GM12878 (cell line): ENCODE measurements around the gene COL25A1. TPM values are rescaled to one million over a fixed set of nuclear protein-coding genes. Genes with fewer than 3 reads are reported as not detected.

Experiments used
- ATAC-seq: fragments of 200-7000 bp; cut with Tn5 transposase; 3 replicates; pipeline ENCODE4 v1.9.1; 2020; ENCODE audit warnings: mild to moderate bottlenecking, moderate library complexity
- BruUV-seq: library from RNA; stranded (reverse); fragments of 400-500 nt; replicated peaks from 2 replicates; lab custom pipeline; 2021; lab: Mats Ljungman, UMichigan
- CTCF ChIA-PET: fragments of 300-600 bp; sonication (Branson Sonifier 250); formaldehyde crosslinking; extraction: SDS; loops from one replicate; lab custom pipeline; 2021; ENCODE audit warnings: inconsistent platforms; lab: Yijun Ruan, JAX
- POLR2A ChIA-PET: fragments of 350-600 bp; formaldehyde crosslinking; extraction: SDS; loops from one replicate; lab custom pipeline; 2021; ENCODE audit warnings: inconsistent platforms; lab: Charles Lee
- RAD21 ChIA-PET: fragments of 300-600 bp; sonication (Branson Sonifier 250); formaldehyde crosslinking; loops from one replicate; lab custom pipeline; 2023; ENCODE audit warnings: antibody characterized with exemption; ENCODE audit not compliant: unreplicated experiment; lab: Charles Lee
- SMC1A ChIA-PET: fragments of 300-600 bp; sonication (Branson Sonifier 250); formaldehyde crosslinking; loops from one replicate; lab custom pipeline; 2023; ENCODE audit not compliant: unreplicated experiment, uncharacterized antibody; lab: Charles Lee
- DNase-seq: peaks from one replicate; pipeline ENCODE4 v3.0.0-alpha.2; 2011; ENCODE audit warnings: low read depth, low spot score
- FAIRE-seq: peaks from 3 replicates; lab custom pipeline; 2011; peaks lifted over from hg19 to GRCh38; lab: Jason Lieb, UNC
- H2AFZ ChIP-seq: 2 replicates; pipeline ENCODE4 v1.6.0; 2011; ENCODE audit warnings: low read depth, low read length, control low read depth; ENCODE audit not compliant: control insufficient read depth
- H3K27ac ChIP-seq: 2 replicates; pipeline ENCODE4 v1.5.1; 2011; ENCODE audit warnings: control low read depth; ENCODE audit not compliant: control insufficient read depth, insufficient read depth
- H3K27me3 ChIP-seq, 2 experiments: replicated peaks in 1 of 2; 2 replicates each; pipeline versions ENCODE4 v1.6.0 to v1.6.1; 2011; ENCODE audit warnings: low read length in 1 of 2; ENCODE audit not compliant: control insufficient read depth in 2 of 2, insufficient read depth in 2 of 2
- H3K36me3 ChIP-seq, 2 experiments: 2 replicates each; pipeline ENCODE4 v1.5.1; 2011; ENCODE audit warnings: low read length in 1 of 2; ENCODE audit not compliant: control insufficient read depth in 2 of 2, insufficient read depth in 2 of 2
- H3K4me1 ChIP-seq: 2 replicates; pipeline ENCODE4 v1.6.1; 2011; ENCODE audit warnings: mild to moderate bottlenecking, low read length, moderate library complexity, mixed read lengths; ENCODE audit not compliant: control insufficient read depth, insufficient read depth
- H3K4me2 ChIP-seq: 2 replicates; pipeline ENCODE4 v1.6.0; 2011; ENCODE audit warnings: control low read depth; ENCODE audit not compliant: control insufficient read depth, insufficient read depth
- H3K4me3 ChIP-seq: fragments of 200-600 bp; sonication (generic); 2 replicates; pipeline ENCODE4 v1.5.1; 2016
- H3K79me2 ChIP-seq: 2 replicates; pipeline ENCODE4 v1.6.0; 2011; ENCODE audit warnings: low read length; ENCODE audit not compliant: control insufficient read depth, insufficient read depth
- H3K9ac ChIP-seq: 2 replicates; pipeline ENCODE4 v1.8.0; 2011; ENCODE audit warnings: low read length, control low read depth, mixed read lengths; ENCODE audit not compliant: control insufficient read depth, insufficient read depth
- H3K9me3 ChIP-seq: replicated peaks from 3 replicates; pipeline ENCODE4 v1.5.1; 2011; ENCODE audit warnings: mild to moderate bottlenecking, low read length; ENCODE audit not compliant: control insufficient read depth, insufficient read depth
- H4K20me1 ChIP-seq: 2 replicates; pipeline ENCODE4 v1.6.0; 2011; ENCODE audit not compliant: control insufficient read depth, insufficient read depth
- EED ChIP-seq: sonication (generic); IDR thresholded peaks from 2 replicates; pipeline ENCODE4 v1.6.1; 2016; ENCODE audit warnings: antibody characterized with exemption, low read depth
- NFIC ChIP-seq: IDR thresholded peaks from 2 replicates; pipeline ENCODE4 v1.6.1; 2012; ENCODE audit warnings: low read depth, mild to moderate bottlenecking, inconsistent platforms, low read length, moderate library complexity
- POLR2AphosphoS5 ChIP-seq: IDR thresholded peaks from 2 replicates; pipeline ENCODE4 v1.6.1; 2011; ENCODE audit warnings: mild to moderate bottlenecking, low read length, inconsistent platforms
- RELA ChIP-seq: fragments of 450-650 bp; IDR thresholded peaks from 2 replicates; pipeline ENCODE4 v1.8.0; 2014; ENCODE audit warnings: borderline replicate concordance; ENCODE audit not compliant: partially characterized antibody
- SMC3 ChIP-seq: IDR thresholded peaks from 2 replicates; pipeline ENCODE4 v1.6.1; 2011; ENCODE audit warnings: low read length, improper control_type of control experiment, borderline replicate concordance
- SP1 ChIP-seq: IDR thresholded peaks from one replicate; pipeline ENCODE4 v1.6.1; 2011; ENCODE audit warnings: low read depth, low read length
- STAT3 ChIP-seq: IDR thresholded peaks from 2 replicates; pipeline ENCODE4 v1.6.1; 2011; ENCODE audit warnings: low read depth, low read length, improper control_type of control experiment
- whole genome bisulfite sequencing: methylation state at CpG from one replicate; pipeline ENCODE4 v1.1.6; 2016; ENCODE audit warnings: low lambda C conversion rate; ENCODE audit not compliant: insufficient replicate concordance, insufficient coverage; ENCODE audit errors: missing lambda C conversion rate; 5-methylcytosine and 5-hydroxymethylcytosine counted together
- in situ Hi-C: fragments of 300-500 bp; cut with MboI; formaldehyde crosslinking; loops from 9 replicates; pipeline ENCODE4 v1.14.3; 2018; ENCODE audit warnings: mixed read lengths
- intact Hi-C: fragments of 100-400 bp; cut with micrococcal nuclease; formaldehyde crosslinking; loops from one replicate; pipeline ENCODE4 v1.14.2; 2022; ENCODE audit not compliant: unreplicated experiment
- polyA plus RNA-seq, 11 experiments: library from polyadenylated mRNA; depleted of rRNA in 4 of 11; unstranded in 6 of 11; stranded (reverse) in 5 of 11; fragments of >200 nt; fragmentation: Nextera tagmentation in 4 of 11; fragmentation: Illumina TruSeq in 1 of 11; extraction: Ambion mirVana in 4 of 11; extraction: Trizol in 1 of 11; gene quantifications; 1 replicate in 1 of 11; 2 replicates in 10 of 11; pipeline versions ENCODE4 v1.2.1 to v1.2.3, GENCODE V29; 2011 to 2016; ENCODE audit warnings: inconsistent platforms in 2 of 11, missing spikeins in 2 of 11, low read depth in 1 of 11
- total RNA-seq, 4 experiments: library from RNA; depleted of rRNA in 3 of 4; stranded (reverse); fragments of >200 nt in 3 of 4; fragmentation: Illumina TruSeq in 1 of 4; extraction: Trizol in 1 of 4; gene quantifications; 2 replicates each; pipeline versions ENCODE4 v1.2.1 to v1.2.3, GENCODE V29; 2013 to 2021
- TF ChIP-seq, protein P1 (sequence below): fragments of 450-650 bp; IDR thresholded peaks from 2 replicates; pipeline ENCODE4 v1.6.1; 2016; ENCODE audit warnings: mild to moderate bottlenecking
- TF ChIP-seq, protein P2 (sequence below): fragments of 450-650 bp; IDR thresholded peaks from 2 replicates; pipeline ENCODE4 v1.6.1; 2017; ENCODE audit warnings: mild to moderate bottlenecking, moderate library complexity
- TF ChIP-seq, protein P3 (sequence below): IDR thresholded peaks from 2 replicates; pipeline ENCODE4 v1.6.1; 2012; ENCODE audit warnings: low read depth, low read length, improper control_type of control experiment

COL25A1 gene
- total and polyA plus RNA-seq, 10 of the 15 experiments (the other 5 are each of a cell fraction or from before 2014, with no cell fraction given): 0.01 to 0.26 (median 0.12) TPM; not detected in 6

DNA sequence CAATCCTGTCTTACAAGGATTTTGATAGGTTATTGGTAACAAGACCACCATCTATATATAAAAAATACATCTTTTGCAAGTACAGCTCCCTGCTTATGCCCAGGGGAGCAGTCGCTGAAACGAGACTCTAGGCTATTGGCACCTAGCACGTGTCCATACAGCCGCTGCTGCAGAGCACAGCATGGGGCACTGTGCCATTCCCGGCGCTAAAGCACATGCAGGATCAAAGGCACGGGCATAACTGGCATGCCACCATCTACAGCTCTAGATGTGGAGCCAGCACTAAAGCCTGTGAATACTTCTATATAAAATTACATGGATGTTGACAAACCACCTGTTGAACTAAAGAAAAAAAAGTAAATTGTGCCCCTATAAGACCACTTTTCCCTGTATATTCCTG is 144.8 kb downstream of the COL25A1 start:
- Histone ChIP-seq H3K27me3 (no peaks in the 10 kb centered on the region; a peak in 1 of 4 replicates), H3K27ac (no peak overlapping the region), H4K20me1 (no peaks in the 10 kb centered on the region), H3K4me1 (no peaks in the 10 kb centered on the region), H3K36me3 (no peaks in the 10 kb centered on the region), H3K9me3 (no peaks in the 10 kb centered on the region), H3K9ac (no peak overlapping the region), H3K4me2 (no peak overlapping the region), H3K4me3 (no peak overlapping the region), H3K79me2 (no peaks in the 10 kb centered on the region), H2AFZ (no peak overlapping the region)
- intact Hi-C loops (no loop called here), in situ Hi-C loops (no loop called here)
- DNase-seq (no peak), FAIRE-seq (no peak), ATAC-seq (no peak)
- ChIA-PET CTCF (no interaction called here), POLR2A (no interaction called here), RAD21 (interaction anchor here (3.5 kb wide), 1 partner anchor 136 kb away, joined by 12 read pairs; no protein-coding TSS in a partner anchor), SMC1A (no interaction called here)
- TF ChIP-seq SMC3: no peak
- no peak for TF ChIP-seq SP1
- TF ChIP-seq, protein P1, sequence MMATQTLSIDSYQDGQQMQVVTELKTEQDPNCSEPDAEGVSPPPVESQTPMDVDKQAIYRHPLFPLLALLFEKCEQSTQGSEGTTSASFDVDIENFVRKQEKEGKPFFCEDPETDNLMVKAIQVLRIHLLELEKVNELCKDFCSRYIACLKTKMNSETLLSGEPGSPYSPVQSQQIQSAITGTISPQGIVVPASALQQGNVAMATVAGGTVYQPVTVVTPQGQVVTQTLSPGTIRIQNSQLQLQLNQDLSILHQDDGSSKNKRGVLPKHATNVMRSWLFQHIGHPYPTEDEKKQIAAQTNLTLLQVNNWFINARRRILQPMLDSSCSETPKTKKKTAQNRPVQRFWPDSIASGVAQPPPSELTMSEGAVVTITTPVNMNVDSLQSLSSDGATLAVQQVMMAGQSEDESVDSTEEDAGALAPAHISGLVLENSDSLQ: no peak
- TF ChIP-seq, protein P2, sequence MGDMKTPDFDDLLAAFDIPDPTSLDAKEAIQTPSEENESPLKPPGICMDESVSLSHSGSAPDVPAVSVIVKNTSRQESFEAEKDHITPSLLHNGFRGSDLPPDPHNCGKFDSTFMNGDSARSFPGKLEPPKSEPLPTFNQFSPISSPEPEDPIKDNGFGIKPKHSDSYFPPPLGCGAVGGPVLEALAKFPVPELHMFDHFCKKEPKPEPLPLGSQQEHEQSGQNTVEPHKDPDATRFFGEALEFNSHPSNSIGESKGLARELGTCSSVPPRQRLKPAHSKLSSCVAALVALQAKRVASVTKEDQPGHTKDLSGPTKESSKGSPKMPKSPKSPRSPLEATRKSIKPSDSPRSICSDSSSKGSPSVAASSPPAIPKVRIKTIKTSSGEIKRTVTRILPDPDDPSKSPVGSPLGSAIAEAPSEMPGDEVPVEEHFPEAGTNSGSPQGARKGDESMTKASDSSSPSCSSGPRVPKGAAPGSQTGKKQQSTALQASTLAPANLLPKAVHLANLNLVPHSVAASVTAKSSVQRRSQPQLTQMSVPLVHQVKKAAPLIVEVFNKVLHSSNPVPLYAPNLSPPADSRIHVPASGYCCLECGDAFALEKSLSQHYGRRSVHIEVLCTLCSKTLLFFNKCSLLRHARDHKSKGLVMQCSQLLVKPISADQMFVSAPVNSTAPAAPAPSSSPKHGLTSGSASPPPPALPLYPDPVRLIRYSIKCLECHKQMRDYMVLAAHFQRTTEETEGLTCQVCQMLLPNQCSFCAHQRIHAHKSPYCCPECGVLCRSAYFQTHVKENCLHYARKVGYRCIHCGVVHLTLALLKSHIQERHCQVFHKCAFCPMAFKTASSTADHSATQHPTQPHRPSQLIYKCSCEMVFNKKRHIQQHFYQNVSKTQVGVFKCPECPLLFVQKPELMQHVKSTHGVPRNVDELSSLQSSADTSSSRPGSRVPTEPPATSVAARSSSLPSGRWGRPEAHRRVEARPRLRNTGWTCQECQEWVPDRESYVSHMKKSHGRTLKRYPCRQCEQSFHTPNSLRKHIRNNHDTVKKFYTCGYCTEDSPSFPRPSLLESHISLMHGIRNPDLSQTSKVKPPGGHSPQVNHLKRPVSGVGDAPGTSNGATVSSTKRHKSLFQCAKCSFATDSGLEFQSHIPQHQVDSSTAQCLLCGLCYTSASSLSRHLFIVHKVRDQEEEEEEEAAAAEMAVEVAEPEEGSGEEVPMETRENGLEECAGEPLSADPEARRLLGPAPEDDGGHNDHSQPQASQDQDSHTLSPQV: no peak
- no peak for TF ChIP-seq STAT3
- TF ChIP-seq, protein P3, sequence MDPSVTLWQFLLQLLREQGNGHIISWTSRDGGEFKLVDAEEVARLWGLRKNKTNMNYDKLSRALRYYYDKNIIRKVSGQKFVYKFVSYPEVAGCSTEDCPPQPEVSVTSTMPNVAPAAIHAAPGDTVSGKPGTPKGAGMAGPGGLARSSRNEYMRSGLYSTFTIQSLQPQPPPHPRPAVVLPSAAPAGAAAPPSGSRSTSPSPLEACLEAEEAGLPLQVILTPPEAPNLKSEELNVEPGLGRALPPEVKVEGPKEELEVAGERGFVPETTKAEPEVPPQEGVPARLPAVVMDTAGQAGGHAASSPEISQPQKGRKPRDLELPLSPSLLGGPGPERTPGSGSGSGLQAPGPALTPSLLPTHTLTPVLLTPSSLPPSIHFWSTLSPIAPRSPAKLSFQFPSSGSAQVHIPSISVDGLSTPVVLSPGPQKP: no peak
- TF ChIP-seq EED: no peak
- TF ChIP-seq POLR2AphosphoS5: no peak
- no peak for TF ChIP-seq NFIC
- TF ChIP-seq RELA: no peak
- no TSS peak for BruUV-seq
- 18% methylated on average over 7 of the region's 7 CpGs for WGBS
